Activated T-cell treated with anti-CD3 and anti-CD28 coated beads, Interleukin-2, amount 50 U/mL, for 4 hours (primary cell): ENCODE data around the gene DRG1. TPM values are rescaled to one million over a fixed set of nuclear protein-coding genes. Genes with fewer than 3 reads are reported as not detected.
A peak's percentile ranks its signal among the peaks of the same experiment; 100 is the strongest.
"Not testable (repeated sequence)": the region's sequence is repeated elsewhere in the genome, so short reads cannot be mapped to it uniquely, and the experiment has no call there.

ENCODE experiments used
- ATAC-seq, 2 donors: fragments of 200-7000 bp; cut with Tn5 transposase; one replicate each; pipeline ENCODE4 v1.10.0; 2021
- DNase-seq: peaks from one replicate; pipeline ENCODE4 v3.0.0-alpha.2; 2020
- H3K27me3 Mint-ChIP-seq: one replicate; pipeline ENCODE4 v1.8.0; 2021; ENCODE audit warnings: low read depth, mixed read lengths
- H3K36me3 Mint-ChIP-seq: one replicate; pipeline ENCODE4 v1.8.0; 2022; ENCODE audit warnings: mixed read lengths; ENCODE audit not compliant: insufficient read depth
- H3K4me1 Mint-ChIP-seq: one replicate; pipeline ENCODE4 v1.8.0; 2021; ENCODE audit warnings: low read depth, mixed read lengths
- H3K4me3 Mint-ChIP-seq: one replicate; pipeline ENCODE4 v1.8.0; 2021; ENCODE audit warnings: mild to moderate bottlenecking, moderate library complexity, mixed read lengths
- H3K9me3 Mint-ChIP-seq: one replicate; pipeline ENCODE4 v1.8.0; 2021; ENCODE audit warnings: mixed read lengths
- total RNA-seq, 3 donors: library from RNA; stranded (reverse); gene quantifications; one replicate each; pipeline ENCODE4 v1.2.1, GENCODE V29; 2021

Gene DRG1
- total RNA-seq, 3 donors from 2014 or later: 99.2 to 109 (median 106) TPM

GRCh38 chr22:31451709-31452571 lies 52.5 kb downstream of the DRG1 start:
- no peaks in the 10 kb centered on the region for H3K4me1 Mint-ChIP-seq
- ATAC-seq (peak; percentile 37 to 58), DNase-seq (no peak)
- H3K9me3 Mint-ChIP-seq: no peaks in the 10 kb centered on the region
- H3K36me3 Mint-ChIP-seq: peaks cover 13% of the 10 kb centered on the region
- H3K27me3 Mint-ChIP-seq: no peaks in the 10 kb centered on the region
- H3K4me3 Mint-ChIP-seq: no peak overlapping the region

GRCh38 chr22:31461699-31462098 lies 62.3 kb downstream of the DRG1 start:
- DNase-seq: no peak
- H3K4me3 Mint-ChIP-seq: no peak overlapping the region
- H3K4me1 Mint-ChIP-seq: no peaks in the 10 kb centered on the region
- H3K9me3 Mint-ChIP-seq: no peaks in the 10 kb centered on the region
- no peaks in the 10 kb centered on the region for H3K27me3 Mint-ChIP-seq
- peaks cover 47% of the 10 kb centered on the region for H3K36me3 Mint-ChIP-seq
- no peak for ATAC-seq

- Mint-ChIP-seq H3K4me3 (no peak overlapping the region), H3K36me3 (peaks cover 50% of the 10 kb centered on the region), H3K27me3 (no peaks in the 10 kb centered on the region), H3K4me1 (no peaks in the 10 kb centered on the region), H3K9me3 (no peaks in the 10 kb centered on the region)
- no peak for ATAC-seq
- DNase-seq: no peak
These were observed 65.9 kb downstream of the DRG1 start for GRCh38 chr22:31465307-31465706.

GRCh38 chr22:31474743-31475142 lies 75.3 kb downstream of the DRG1 start:
- ATAC-seq (no peak), DNase-seq (no peak)
- Mint-ChIP-seq H3K27me3 (no peaks in the 10 kb centered on the region), H3K36me3 (peaks cover 19% of the 10 kb centered on the region), H3K4me3 (no peak overlapping the region), H3K9me3 (no peaks in the 10 kb centered on the region), H3K4me1 (peaks cover 16% of the 10 kb centered on the region)

GRCh38 chr22:31475800-31476199 lies 76.4 kb downstream of the DRG1 start:
- H3K36me3 Mint-ChIP-seq: peaks cover 21% of the 10 kb centered on the region
- no peak overlapping the region for H3K4me3 Mint-ChIP-seq
- DNase-seq (no peak), ATAC-seq (no peak)
- no peaks in the 10 kb centered on the region for H3K9me3 Mint-ChIP-seq
- peaks cover 16% of the 10 kb centered on the region for H3K4me1 Mint-ChIP-seq
- no peaks in the 10 kb centered on the region for H3K27me3 Mint-ChIP-seq

GRCh38 chr22:31477329-31477728 lies 77.9 kb downstream of the DRG1 start:
- ATAC-seq: no peak
- Mint-ChIP-seq H3K27me3 (no peaks in the 10 kb centered on the region), H3K9me3 (no peaks in the 10 kb centered on the region), H3K36me3 (peaks cover 21% of the 10 kb centered on the region), H3K4me3 (no peak overlapping the region), H3K4me1 (peaks cover 14% of the 10 kb centered on the region)
- no peak for DNase-seq

GRCh38 chr22:31481129-31481528 lies 81.7 kb downstream of the DRG1 start:
- peaks cover 22% of the 10 kb centered on the region for H3K4me1 Mint-ChIP-seq
- no peak for ATAC-seq

GRCh38 chr22:31482470-31482869 lies 83.1 kb downstream of the DRG1 start:
- Mint-ChIP-seq H3K36me3 (peaks cover 44% of the 10 kb centered on the region), H3K4me1 (peaks cover 22% of the 10 kb centered on the region)
- H3K9me3 Mint-ChIP-seq, H3K27me3 Mint-ChIP-seq, ATAC-seq, DNase-seq, H3K4me3 Mint-ChIP-seq: not testable (repeated sequence)

More at GRCh38 chr22:31481129-31481528, 81.7 kb downstream of the DRG1 start:
- no peaks in the 10 kb centered on the region for H3K9me3 Mint-ChIP-seq
- H3K4me3 Mint-ChIP-seq: no peak overlapping the region
- peaks cover 40% of the 10 kb centered on the region for H3K36me3 Mint-ChIP-seq
- H3K27me3 Mint-ChIP-seq: no peaks in the 10 kb centered on the region
- DNase-seq: no peak

Other genes starting within 250 kb of the DRG1 start
- 10 to 100 TPM; 25.3 to 34.1 (median 29.9) TPM for gene RNF185, start 239.4 kb upstream of the DRG1 start, total RNA-seq
- 10 to 100 TPM; 18.6 to 22.6 (median 20.6) TPM for gene LIMK2, start 187.3 kb upstream of the DRG1 start, total RNA-seq
- 1 to 10 TPM; 7.3 to 8.6 (median 7.9) TPM for gene PIK3IP1, start 107.1 kb upstream of the DRG1 start, total RNA-seq
- 10 to 100 TPM; 33.7 to 42.7 (median 41.4) TPM for gene PATZ1, start 53.3 kb upstream of the DRG1 start, total RNA-seq
- gene EIF4ENIF1, start 90.2 kb downstream of the DRG1 start, total RNA-seq: 10 to 100 TPM; 40.0 to 47.2 (median 44.1) TPM
- gene SFI1, start 96.9 kb downstream of the DRG1 start, total RNA-seq: 10 to 100 TPM; 74.0 to 87.5 (median 77.6) TPM